Limb (tissue), 2 donors: ENCODE measurements around the gene SCNN1B.
"Not testable (repeated sequence)": the region's sequence is repeated elsewhere in the genome, so short reads cannot be mapped to it uniquely, and the experiment has no call there.

ENCODE experiments used
- DNase-seq, 2 donors: peaks; one replicate each; pipeline ENCODE4 v3.0.0-alpha.2; 2016; ENCODE audit errors: extremely low spot score in 2 of 2

The SCNN1B gene, protein sequence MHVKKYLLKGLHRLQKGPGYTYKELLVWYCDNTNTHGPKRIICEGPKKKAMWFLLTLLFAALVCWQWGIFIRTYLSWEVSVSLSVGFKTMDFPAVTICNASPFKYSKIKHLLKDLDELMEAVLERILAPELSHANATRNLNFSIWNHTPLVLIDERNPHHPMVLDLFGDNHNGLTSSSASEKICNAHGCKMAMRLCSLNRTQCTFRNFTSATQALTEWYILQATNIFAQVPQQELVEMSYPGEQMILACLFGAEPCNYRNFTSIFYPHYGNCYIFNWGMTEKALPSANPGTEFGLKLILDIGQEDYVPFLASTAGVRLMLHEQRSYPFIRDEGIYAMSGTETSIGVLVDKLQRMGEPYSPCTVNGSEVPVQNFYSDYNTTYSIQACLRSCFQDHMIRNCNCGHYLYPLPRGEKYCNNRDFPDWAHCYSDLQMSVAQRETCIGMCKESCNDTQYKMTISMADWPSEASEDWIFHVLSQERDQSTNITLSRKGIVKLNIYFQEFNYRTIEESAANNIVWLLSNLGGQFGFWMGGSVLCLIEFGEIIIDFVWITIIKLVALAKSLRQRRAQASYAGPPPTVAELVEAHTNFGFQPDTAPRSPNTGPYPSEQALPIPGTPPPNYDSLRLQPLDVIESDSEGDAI

DNA sequence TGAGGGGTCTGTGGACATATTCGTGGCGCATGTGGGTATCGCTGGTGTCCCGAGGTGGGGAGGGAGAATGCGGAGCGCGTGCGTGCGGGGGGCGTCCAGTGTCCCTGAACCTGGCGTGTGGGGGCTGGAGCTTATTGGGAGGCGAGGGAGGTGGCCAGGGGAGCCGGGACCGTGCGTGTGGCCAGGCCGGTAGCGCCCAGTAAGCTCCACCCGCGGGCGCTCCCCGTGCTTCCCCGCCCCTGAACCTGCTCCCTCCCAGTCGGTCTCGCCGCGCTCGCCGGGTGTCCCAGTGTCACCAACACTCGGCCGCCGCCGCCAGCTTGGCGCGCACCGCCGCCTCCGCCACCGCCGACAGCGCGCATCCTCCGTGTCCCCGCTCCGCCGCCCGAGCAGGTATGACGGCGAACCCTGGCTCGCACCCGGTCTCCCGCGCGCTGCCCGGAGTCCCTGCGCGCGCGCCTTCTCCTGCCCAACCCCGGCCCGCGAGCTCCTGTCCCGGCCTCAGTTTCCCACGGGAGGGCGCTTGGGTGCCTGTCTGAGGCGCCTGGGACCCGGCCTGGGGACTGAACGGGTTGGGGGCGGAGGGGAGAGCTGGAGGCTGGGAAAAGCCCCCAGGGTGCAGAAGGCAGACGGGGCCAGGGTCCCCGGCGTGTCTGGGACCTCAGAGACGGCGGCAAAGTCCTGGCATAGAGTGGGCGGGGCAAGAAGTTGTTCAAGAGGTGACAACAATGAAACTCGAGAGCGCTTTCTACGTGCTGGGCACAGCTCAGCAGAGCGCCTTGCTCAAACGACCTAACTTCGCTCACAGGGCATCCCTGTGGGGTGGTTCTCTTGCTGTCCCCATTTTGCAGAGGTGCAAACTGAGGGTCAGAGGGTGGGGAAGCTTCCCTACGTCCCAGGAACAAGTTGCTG lies at the start of gene SCNN1B:
TSS of gene SCNN1B (plus strand) at position 258 of the 912 bp plus-strand sequence. CDS start 46,298 bp downstream, outside the sequence.
- DNase-seq: peak in 1 of 2 donors; percentile 41

DNA sequence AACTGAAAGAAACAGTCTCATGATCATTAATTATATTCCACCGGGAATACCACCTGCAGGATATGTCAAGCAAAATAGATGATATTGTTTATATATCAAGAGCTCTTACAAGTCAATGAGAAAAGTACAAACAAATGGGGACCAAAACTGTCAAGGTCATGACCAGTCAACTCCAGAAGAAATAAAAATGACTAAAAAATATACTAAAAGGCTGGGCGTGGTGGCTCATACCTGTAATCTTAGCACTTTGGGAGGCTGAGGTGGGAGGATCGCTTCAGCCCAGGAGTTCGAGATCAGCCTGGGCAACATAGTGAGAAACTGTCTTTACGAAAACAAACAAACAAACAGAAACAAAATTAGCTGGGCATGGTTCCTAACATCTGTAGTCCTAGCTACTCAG lies 49.8 kb upstream of the SCNN1B start:
- DNase-seq: no peak

DNA sequence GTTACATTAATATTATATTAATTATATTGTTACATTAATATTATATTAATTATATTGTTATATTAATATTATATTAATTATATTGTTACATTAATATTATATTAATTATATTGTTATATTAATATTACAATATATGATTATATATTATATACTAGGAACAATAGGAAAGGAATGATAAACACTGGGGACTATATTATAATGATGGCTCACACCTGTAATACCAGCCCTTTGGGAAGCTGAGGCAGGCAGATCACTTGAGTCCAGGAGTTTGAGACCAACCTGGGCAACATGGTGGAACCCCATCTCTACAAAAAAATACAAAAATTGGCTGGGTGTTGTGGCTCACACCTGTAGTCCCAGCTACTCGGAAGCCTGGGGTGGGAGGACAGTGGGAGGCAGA lies 48.5 kb upstream of the SCNN1B start:
- not testable (repeated sequence) for DNase-seq

DNA sequence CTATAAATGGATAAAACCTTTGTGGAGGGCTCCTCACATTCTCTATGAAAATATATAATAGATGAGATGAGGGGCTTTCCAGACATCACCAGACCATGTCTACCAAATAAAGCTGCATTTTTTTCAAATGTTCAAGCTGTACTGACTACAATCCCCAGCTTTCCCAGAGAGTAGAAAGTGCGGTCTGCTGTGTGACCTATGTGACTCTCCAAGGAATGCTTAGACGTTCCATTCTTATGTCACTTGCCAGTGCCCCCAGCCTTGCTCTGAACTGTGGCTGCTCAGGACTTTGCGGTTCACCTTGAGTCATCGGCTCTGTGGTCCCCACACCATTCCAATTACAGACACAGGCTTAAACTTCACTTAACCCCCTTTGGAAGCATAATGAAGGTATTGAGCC lies 47.8 kb upstream of the SCNN1B start:
- DNase-seq: no peak

DNA sequence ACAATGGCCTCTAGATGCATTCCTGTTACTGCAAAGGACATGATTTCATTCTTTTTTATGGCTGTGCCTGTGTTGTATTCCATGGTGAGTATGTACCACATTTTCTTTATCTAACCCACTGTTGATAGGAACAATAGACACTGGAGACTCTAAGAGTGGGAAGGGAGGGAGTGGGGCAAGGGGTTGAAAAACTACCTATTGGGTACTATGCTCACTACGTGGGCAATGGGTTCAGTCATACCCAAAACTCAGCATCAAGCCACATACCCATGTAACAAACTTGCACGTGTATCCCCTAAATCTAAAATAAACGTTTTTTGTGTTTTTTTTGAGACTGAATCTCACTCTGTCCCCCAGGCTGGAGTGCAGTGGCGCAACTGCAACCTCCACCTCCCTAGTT lies 47.1 kb upstream of the SCNN1B start:
- no peak for DNase-seq

DNA sequence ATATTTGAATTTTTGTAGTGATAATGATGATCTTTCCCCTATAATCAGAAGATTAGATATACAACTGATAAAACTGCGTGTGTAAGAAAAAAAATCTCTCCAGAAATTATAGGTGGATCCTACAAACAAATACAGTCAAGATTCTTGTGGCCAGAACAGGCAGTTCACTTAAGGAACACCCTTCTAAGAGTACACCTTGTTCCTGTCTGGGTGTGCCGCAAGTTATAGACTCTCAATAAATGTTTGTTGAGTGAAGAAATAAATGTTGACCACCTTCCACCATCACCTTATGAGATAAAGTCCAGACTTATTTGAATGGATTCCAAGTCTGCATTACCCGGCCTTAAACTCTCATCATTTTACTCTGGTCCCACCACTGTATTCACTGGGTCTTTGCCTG lies 45.7 kb upstream of the SCNN1B start:
- DNase-seq: no peak

DNA sequence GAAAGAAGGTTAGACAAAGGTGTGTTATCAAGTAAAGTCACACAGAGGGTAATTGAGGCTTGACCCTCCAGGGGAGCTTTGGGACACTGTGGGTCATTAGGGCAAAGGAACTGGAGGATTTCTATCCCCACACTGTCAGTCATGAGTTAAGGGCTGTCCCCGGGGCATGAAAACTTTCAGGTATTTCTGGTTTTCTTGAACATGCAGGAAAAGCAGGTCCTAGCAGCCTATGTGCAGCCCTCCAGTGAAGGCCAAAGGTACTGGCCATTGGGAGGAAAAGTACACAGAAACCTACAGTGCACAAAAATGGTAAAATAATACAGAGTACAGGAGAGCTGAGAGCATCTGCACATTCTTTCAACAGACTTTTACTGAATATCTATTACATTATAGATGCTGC lies 44.4 kb upstream of the SCNN1B start:
- DNase-seq: no peak

DNA sequence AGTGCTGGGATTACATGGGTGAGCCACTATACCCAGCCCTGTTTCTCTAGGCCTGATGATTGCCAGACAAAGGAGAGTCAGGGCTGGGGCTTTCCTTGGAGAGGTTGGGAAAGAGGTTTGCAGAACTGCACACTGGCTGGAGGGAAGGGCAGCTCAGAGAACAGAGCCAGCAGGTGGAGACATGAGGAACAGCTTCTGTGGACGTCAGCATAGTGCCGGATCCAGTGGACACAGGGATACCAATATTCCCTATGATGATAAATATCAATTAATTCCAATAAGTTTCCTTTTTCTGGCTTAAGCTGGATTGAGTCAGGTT lies 43.2 kb upstream of the SCNN1B start:
- DNase-seq: no peak

DNA sequence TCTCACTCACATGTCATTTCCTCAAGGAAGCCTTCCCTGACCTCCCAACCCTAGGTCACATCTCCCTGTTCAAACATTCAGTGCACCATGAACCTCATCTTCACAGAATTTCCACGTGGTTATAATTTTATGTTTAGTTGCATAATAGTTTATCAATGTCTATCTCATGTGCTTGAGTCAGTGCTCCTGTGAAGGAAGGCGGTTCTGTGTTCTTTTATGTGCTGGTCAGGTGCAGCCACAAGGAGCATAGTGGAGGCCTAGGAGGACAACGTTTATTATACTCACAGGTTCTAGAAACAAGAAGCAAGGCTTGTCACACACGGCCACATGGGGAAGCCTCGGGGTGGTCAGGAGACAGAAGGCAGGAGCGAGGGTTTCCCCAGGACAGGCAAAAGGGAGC lies 34.5 kb upstream of the SCNN1B start:
- no peak for DNase-seq

DNA sequence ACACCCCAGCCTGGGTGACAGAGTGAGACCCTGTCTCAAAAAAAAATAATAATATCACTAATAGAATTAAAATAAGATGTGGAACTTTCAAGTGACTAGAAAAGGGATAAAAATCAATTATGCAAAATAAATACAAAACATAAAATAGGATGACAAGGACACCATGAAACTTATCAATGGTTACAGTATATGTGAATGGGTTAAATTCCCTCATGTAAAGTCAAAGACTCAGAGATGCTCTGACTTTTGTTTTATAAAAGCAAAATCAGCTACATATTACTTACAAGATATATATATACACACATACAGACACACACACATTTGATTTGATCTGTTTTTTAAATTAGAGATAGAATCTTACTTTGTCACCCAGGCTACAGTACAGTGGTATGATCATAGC lies 33.5 kb upstream of the SCNN1B start:
- no peak for DNase-seq

DNA sequence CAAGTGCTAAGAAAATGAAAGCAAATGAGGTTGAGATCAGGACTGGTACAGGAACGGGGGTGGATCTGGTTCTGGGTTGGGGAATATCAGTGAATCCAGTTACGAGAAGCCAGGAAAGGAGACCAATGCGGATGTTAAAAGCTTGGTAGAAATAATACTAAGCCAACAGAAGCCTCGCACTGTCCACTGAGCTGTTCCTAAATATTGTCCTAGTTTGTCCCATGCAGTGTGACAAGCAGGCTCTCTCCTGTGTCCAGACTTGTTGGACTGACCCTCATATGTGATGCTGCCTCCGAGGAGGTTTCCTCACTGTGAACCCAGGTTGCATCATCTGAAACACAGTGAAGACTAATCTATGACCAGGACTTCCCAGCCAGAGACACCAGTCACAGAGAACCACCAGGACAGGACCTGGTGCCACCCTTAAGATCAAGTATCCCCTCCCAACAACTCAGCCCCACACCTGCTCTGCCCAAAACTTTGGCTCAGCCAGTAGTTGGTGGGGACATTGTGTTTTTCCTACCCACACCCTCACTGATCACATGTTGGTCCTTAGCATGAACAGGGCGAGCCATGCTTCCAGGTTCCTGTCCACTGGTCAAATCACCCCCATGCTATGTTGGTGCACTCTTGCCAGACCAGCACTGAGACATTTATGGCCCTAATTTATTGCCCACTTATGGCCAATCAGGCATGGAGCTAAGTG lies 32.7 kb upstream of the SCNN1B start:
- DNase-seq: no peak

DNA sequence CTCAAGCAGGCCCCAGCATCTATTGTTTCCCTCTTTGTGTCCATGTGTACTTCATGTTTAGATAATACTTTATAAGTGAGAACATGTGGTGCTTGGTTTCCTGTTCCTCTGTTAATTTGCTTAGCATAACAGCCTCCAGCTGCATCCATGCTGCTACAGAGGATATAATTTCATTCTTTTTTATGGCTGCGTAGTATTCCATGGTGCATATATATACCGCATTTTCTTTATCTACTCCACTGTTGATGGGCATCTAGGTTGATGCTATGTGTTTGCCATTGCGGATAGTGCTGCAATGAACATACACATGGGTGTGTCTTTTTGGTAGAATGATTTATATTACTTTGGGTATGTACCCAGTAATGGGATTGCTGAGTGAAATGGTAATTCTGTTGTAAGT lies 31.4 kb upstream of the SCNN1B start:
- DNase-seq: no peak

DNA sequence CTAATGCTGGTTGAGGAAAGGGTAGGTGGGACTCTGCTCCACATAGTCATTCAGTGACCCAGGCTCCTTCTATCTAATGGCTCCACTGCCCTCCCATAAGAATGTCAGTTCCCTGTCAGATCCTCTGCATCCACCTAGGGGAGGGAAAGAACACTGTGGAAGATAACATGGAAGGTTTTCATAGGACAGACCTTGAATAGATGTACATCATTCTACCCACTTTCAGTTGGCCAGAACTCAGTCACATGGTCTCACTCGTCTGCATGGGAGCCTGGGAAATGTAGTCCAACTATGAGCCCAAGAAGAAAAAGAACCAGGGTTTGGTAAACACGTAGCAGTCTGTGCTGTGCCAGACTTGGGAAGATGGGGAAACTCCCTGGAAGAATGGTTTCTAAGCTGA lies 27.1 kb upstream of the SCNN1B start:
- no peak for DNase-seq

DNA sequence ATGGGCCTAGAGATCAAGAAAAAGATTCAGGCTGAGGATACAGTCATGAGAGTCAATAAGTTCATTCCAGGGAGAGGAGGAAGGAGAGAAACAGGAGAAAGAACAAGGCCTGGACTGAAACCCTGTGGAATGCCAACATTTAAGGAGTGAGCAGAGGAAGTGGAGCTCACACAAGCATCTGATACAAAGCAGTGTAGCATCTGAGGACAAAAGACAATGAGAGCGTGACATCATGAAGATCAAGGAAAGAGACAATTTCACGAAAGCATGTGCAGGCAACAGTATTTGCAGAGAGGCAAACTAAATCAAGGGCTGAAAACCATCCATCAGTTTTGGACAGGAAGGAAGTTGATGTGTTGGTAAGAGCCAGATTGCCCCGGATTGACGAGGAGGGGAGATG lies 25.3 kb upstream of the SCNN1B start:
- no peak for DNase-seq

DNA sequence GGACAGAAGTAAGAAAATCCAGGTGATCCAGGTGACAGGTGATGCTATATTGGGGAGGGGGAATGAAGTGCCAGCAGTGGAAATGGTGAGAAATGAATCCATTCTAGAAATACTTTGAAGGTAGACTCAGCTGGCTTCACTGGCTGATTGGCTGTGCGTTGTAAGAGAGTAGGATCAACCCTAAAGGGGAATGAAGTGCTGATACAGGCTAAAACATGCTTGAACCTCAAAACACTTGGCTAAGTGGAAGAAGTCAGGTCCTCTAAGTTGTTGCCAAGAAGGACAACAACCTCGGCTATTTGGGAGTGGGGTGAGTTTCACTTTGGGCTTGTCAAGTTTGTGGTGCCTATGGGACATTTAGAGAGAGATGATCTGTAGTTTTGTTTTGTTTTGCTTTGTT lies 24.1 kb upstream of the SCNN1B start:
- no peak for DNase-seq

DNA sequence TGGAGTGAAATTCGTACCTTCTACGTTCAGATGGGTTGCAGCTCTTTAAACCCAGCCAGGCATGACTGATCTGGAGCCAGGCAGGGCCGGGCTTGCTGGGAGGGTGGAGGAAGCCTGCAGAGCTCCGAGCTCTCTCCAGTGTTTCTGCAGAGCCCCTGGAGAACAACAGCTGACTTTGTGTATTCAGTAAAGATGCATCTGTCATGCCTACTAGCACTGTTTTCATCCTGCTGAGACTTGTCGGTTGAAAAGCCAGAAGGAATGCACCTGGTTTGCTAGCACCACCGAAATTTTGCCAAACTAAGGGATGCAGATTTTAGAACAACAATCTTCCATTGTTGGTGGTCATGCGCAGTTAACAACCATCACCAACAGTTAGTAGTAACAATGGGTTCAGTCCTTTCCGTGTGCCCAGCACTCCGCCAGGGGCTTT lies 22.4 kb upstream of the SCNN1B start:
- DNase-seq: peak; percentile 38 to 42

DNA sequence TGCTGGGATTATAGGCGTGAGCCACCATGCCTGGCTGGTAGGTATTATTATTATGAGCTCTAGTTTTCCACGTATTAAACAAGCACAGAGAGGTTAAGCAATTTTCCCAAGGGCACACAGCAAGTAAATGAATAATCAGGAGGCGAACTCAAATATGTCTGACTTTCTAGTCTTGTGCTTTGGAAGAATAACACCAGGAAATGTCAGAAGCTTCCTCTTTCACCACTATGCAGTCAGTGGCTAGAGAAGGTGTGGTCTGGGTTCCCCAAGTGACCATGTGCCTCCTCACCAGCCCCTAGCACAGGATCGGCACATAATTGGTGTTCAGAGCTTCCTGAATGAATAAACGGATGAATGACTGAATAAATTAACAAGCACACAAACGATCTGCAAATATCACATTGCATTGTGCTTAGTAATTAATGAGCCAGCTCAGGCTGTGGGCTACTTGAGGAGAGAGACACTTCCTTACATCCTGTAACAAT lies 21.6 kb upstream of the SCNN1B start:
- DNase-seq: no peak

DNA sequence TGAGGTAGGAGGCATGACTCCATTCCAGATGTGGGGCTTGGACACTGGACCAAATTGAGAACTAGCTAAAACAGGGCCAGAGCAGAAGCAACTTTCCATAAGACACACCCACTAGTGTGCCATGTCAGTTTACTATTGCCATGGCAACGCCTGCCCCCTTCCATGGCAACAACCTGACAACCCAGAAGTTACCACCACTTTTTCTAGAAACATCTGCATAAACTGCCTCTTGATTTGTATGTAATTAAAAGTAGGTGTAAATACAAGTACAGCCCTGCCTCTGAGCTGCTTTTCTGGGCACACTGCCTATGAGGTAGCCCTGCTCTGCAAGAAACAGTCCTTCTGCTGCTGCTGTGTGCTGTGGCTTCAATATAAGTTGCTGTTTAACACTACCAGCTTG lies 19.5 kb upstream of the SCNN1B start:
- no peak for DNase-seq

DNA sequence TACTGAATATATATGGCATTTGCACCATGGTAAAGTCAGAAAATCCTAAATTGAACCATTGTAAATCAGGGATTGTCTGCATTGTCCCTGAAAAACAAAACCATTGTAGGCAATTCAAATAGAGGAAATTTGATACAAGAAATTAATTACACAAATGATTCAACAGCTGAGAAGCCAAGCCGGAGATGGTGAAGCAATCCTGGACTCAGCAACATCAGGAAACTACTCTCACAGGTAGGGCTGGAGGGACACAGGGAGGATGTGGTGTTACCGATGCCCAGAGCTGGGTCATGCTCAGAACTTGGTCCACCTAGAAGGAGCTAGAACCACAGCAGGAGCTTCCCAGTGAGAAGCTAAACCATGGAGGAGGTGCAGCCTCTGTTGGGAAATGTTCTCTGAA lies 18.5 kb upstream of the SCNN1B start:
- no peak for DNase-seq

DNA sequence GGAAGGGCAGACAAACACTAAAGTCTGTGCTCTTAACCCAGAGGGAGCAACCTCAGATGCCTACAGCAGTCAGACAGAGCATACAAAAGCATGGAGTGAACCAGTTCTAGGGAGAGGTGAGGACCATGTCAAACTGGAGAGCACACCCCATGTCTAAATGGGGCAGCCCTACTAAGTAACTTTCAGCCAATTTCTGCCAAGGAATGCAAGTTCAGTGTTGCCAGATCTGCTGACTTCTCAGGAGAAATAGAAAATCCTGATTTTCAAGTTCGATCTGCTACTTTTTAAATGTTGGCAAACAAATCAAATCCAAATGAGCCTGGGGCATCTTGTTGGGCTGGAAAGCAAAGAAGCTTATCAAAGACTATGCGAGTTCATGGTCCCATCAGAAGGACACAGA lies 17.5 kb upstream of the SCNN1B start:
- no peak for DNase-seq

DNA sequence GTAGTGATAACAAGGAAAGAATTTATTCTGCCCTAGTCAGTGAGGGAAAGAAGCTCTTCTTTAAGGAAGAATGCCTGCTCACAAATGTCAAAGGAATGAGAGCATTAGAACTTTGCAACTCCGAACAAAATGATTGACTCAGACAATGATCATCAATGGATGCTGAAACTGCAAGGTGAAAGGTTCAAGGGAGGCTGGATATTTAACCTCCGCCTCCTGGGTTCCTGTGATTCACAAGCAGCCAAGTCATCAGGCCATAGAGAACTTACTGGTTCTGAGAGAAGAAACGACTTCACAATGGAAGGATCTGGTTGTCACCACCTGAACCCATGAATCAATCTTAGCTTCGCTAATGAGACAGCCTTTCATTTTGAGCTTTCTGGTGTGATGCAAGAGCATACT lies 16.0 kb upstream of the SCNN1B start:
- DNase-seq: no peak
